Femur (tissue), 1 donor: ENCODE data around the gene INPP4A.

ENCODE experiments used
- DNase-seq: peaks from one replicate; pipeline ENCODE4 v3.0.0-alpha.2; 2017

The INPP4A gene

DNA sequence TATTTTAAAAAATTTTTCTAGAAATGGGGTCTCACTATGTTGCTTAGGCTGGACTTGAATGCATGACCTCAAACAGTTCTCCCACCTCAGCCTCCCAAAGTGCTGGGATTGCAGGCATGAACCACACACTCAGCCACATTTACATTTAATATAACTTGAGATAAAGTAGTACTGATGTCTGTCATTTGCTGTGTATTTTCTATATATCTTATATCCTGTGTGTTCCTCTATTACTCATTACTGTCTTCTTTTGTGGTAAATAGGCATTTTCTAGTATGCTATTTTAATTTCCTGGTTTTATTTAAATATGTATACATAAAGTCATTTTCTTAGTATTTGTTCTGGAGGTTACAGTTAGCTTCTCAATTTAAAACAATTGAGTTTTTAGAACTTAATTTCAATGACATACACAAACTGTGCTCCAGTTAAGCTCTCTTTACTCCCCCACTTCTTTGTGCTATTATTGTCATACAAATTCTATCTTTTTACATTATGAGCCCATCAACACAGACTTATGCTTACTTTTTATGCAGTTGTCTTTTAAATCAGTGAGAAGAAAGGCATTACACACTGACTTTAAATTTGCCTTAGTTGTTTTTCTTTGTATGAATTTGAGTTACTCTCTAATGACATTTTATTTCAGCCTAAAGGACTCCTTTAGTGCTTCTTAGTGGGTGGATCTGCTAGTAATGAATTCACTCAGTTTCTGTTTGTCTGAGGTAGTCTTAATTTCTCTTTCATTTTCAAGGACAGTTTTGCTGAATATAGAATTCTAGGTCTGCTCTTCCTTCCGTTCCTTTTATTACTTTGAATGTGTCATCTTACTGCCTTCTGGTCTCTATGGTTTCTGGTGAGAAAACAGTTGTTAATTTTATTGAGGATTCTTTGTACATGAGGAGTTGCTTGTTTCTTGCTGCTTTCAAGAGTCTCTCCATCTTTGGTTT, 6.2 kb upstream of the INPP4A start:
- no peak for DNase-seq

DNA sequence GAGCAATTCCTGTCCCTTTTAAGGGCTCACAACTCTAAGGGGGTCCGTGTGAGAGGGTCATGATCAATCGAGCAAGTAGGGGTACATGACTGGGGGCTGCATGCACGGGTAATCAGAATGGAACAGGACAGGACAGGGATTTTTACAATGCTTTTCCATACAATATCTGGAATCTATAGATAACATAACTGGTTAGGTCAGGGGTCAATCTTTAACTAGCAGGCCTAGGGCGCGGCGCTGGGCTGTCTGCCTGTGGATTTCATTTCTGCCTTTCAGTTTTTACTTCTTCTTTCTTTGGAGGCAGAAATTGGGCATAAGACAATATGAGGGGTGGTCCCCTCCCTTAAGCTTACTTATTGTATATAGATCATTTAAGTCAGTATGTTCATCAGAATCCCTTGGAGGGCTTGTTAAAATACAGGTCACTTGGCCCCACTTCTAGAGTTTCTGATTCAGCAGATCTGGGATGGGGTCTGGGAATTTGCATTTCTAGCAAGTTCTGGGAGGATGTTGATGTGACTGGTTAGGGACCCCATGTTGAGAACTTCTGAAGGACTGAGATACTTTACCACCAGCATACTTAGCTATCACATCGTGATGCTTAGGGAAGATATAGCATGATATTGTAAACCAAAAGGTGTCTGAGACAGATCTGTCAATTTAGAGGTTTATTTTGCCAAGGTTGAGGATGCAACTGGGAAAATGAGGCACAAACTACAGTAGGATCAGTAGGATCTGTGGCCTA, 2.8 kb upstream of the INPP4A start:
- DNase-seq, result no peak

DNA sequence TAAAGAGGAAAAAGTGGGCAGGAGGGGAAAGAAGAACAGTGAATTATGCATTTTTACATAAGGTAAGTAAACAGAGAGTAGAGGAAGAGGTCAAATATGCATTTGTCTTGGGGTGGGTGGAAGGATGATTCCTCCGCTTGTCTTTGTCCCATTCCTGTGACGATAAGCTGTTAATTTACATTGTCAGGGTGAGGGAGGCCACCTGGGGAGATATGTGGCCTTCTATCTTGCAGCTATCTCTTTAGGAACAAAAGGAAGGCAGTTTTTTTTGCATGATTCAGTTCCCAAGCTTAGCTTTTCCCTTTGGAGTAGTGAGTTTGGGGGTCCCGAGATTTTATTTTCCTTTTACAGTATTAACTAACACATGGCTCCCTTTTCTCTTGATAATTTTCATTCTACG, 2.2 kb upstream of the INPP4A start:
- DNase-seq, result no peak

DNA sequence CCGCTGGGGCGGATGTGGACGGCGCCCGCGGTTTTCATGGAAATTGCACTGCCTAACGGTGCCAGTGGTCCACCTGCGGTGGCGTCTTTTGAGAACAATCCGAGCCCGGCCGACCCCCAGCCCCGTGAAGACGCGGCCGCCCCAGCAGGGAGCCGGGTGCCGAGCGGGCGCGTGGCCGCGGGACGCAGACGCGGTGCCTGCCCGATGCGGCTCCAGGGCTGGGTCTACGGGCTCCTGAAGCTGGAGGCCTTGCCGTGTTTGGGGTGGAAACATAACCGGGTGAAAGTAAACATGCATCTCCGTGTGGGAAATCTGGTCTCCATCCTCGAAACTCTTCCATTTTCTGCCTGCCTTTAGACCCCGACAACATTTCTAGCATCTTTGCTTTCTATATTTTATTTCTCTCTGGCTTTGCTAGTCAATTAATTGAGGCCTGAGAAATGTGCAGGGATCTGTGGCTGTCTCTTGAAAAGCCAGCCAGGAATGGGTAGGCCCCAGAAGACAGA, 572 bp downstream of the INPP4A start:
- DNase-seq, result no peak

DNA sequence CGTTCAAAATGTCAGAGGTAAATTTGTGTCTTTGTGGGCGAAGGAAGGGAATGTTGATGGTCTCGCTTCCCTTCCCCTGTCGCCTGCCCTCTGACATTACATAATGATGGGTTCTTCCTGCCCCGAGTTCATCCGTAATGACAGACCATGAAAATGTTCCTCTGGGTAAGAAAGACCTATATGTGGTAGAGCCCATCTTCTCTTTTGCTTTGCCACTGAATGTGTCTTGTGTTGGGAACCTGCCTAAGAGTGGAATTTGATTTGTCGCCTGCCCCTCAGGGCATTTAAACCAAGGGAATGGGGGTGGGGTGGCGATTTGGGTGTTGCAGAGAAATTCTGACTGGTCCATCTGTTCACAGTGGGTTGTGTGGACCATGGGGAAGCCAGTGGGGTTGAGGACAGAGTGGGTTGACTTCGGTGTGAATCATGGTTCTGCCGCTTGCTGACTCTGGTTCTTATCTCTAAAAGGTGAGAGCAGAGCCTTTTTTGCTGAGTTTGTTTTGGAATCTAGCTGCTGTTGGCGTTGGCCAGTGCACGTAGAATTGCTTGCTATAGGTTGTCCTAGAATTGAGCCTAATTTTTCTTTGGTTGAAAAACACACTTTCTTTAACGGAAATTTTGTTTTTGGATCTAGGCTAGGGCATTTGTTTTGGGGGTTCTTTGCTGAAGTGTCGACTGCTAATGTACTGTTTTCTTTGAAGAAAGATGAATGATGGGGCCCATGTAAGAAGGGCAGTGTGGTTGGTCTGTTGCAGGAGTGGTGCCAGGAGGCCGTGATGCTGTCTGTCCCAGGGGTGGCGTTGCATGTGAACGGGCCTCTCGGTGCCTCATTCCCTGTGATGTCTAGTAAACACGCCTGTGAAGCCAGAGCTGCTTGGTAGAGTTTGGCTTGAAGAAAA, 1.3 kb downstream of the INPP4A start:
- DNase-seq, result no peak

DNA sequence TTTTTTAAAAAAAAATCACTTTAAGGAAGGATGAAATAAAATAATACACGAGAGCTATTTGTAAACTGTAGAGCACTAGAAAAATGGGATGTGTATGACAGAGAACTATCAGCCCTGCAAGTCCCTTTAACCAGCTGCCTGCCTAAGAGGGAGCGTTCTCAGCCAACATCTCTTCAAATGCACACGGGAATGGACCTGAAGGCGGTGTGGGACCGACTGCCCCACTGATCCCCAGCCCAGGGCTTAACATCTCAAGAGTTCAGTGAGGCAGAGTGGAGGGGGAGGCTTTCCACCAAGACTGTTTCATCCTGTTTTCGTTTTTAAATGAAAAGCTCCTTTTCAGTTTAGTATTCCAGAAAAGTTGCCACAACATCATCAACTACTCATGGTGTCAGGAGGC, 2.2 kb downstream of the INPP4A start:
- DNase-seq, result no peak

DNA sequence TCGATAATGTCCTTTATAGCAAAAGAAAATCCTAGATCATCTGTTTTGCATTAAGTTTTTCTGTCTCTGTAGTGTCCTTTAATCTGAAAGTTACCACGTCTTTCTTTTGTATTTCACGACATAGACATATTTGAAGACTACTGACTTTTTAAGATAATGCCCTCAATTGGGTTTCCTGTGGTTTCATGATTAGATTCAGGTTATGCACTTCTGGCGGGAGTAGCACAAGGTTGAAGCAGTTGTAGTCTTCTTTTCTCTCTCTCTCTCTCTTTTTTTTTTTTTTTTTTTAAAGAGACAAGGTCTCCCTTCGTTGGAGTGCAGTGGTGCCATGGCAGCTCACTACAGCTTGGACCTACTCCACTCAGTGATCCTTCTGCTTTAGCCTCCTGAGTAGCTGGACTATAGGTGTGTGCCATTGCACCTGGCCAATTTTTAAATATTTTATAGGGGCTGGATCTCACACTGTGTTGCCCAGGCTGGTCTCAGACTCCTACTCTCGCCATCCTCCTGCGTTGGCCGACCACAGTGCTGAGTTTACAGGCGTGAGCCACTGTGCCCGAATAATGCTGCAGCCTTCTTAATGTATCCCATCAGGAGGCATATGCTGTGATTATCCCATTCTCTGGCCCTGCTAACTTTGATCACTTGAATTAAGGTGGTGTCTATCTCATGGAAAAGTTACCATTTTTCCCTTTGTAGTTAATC, 3.9 kb downstream of the INPP4A start:
- DNase-seq, result no peak

DNA sequence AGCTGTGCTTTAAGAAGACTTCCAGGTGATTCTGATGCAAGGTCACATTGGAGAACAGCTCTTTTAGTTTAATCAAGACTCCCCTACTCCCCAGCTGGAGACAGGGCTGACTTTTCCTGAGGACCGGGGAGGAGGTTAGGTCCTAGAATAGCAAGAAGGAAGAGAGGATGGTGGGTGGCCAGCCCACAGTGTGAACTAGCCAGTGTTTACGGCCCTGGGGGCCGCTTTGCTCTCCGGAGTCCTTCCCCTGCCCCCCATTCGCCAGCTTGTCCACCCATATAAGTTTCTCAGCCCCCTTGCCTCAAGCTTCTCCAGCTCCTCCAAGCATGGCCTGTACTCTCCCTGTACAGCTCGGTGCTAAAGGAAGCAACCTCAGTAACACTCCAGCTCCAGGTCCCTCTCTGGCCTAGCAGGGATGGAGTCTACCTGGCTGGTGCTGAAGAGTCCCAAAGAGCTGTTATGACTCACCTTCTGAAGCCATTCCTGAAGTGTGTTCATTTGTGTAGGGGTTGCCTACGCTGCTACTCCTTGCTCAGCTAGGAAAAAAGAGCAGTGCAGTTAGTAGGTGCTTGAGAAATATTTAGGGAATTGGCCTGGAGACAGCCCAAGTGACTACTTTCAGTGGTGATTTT, 7.9 kb downstream of the INPP4A start:
- DNase-seq, result no peak

DNA sequence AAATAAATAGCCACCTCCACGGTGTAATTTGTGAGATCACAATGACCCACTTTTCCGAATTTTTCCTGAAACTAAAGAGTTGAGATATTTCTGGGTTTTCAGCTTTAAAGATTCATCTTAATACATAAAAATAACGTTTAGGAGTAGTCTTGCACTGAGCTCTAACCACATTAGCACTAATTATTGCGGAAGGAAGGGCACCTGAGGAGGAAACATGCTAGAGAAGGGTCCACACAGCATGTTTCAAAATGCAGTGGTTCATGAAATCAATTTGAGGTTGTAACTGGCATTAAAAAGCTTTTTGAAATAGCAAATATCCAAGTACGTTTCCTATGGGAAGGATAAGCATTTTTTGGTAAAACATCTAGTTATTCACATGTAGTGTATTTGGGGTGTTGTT, 8.4 kb downstream of the INPP4A start:
- no peak for DNase-seq

DNA sequence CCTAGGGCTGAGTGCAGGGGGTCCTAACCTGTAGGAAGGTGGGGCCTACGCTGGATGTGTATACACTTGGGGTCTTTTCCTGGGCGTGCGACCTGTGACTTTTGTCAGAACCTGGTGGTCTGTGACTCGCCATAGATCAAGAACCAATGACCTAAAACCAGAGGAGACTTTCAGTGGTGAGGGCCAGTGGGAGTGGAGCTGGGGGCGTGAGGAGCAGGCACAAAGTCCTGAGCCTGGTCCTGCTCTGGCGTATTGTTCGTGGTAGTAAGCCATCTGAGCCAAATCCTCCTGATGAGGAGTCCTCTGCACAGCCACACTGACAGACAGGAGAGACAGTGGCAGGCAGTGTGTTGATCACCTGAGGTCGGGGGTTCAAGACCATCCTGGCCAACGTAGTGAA, 8.9 kb downstream of the INPP4A start:
- no peak for DNase-seq

DNA sequence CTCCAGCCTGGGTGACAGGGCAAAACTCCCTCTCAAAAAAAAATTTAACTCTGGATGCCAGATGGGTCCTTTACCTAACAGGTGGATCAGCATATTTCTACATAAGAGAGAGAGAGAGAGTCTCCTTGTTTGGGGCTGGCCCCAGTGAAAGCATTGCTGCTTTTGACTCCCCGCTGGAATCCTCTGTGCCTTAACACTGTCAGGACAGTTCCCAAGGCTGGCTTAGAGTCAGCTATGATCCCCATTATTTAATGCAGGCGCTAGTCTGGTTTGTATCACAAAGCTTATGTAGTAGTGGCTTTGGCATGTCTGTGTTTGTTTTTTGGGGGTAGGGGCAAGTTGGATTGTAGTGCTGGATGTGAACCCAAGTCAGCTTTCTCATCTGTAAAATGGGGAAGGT, 9.4 kb downstream of the INPP4A start:
- no peak for DNase-seq

DNA sequence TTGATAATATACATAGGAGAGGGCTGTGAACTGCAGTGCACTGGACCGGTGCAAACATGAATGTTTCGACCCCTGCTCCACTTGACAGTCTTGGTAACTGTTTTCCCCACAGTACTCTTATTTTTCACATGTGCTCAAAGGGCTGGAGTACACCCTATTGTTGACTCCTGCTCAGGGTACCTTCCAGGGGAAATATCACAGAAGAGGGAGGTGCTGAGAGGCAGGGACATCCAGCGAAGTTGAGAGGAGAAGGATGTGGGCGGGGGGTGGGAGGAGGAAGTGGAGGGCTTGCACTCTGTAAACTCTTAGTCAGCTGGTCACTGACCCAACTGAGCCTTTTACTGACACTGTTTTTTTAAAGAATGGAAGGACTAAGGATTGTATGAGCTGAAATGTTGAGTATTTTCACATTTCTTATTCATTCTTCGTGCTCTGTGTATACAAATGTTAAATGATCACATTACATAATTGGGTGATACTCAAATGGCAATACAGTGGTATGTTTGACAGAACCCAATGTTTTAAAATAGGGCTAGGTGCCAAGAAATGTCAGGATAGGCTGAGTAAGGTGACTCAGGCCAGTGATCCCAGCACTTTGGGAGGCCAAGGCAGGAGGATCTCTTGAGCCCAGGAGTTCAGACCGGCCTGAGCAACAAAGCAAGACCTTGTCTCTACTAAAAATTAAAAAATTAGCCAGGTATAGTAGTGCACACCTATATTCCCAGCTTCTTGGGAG, 10.0 kb downstream of the INPP4A start:
- no peak for DNase-seq

DNA sequence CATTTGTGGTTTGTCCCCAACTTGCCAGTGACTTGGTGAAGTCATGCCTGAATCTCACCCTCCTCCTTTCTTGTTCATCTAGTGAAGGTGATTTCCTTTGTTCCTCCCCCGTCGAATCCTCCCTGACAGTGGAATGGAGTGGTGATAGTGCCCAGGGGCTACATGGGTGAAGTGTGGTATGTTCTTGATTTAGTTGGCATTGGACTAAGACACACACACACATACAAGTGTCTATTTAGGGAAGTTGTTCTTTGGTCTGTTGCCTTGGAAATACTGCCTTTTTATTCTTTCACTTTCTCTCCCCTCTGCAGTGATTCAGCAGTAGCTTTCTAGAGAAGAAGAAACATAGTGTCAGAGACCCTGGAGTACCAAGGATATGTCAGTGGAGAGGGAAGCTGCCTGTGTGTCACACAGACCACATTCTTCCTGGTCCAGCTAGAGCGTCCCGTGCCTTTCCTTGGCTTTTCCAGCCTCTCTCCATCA, 10.9 kb downstream of the INPP4A start:
- no peak for DNase-seq

DNA sequence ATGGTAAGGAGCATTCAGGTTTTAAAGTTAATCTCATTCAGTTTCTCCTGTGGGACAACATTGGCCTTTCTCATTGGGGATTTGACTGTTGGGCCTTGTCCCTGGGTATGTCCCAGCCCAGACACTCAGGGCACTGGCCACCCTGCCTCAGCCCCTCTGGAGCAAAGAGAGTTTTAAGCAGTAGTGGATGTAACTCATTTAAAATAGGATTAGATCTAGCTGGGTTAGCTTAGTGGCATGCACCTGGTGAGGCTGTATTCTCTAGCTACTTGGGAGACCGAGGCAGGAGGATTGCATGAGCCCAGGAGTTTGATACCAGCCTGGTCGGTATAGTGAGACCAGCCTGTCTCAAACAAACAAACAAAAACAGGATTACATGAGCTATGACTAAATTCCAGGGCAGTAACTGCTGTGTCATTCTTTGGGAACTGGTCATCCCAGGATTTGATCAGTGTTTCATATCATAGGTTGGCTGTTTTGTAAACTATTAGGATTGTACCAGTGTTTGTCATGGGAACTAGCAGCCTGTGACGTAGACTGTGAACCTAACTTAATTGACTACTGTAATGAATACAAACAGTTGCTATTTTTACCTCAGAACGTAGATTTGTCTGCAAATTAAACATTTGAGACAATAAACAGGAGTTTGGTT, 12.5 kb downstream of the INPP4A start:
- DNase-seq, result no peak

DNA sequence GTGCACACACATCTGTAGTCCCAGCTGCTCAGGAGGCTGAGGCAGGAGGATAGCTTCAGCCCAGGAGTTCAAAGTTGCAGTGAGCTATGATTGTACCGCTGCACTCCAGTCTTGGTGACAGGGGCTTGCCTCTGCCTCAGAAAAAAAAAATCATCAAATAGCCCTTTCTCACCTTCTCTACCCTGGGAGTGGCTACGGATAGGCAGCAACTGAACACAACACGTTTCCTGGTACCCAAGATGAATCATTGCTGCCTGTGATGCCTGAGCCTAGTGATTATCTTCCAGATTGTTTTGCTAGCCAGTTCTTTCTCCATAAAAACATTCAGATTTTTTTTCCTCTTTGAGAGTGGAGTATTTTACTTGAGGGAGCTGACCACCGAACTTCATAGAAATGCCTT, 13.5 kb downstream of the INPP4A start:
- DNase-seq, result no peak

DNA sequence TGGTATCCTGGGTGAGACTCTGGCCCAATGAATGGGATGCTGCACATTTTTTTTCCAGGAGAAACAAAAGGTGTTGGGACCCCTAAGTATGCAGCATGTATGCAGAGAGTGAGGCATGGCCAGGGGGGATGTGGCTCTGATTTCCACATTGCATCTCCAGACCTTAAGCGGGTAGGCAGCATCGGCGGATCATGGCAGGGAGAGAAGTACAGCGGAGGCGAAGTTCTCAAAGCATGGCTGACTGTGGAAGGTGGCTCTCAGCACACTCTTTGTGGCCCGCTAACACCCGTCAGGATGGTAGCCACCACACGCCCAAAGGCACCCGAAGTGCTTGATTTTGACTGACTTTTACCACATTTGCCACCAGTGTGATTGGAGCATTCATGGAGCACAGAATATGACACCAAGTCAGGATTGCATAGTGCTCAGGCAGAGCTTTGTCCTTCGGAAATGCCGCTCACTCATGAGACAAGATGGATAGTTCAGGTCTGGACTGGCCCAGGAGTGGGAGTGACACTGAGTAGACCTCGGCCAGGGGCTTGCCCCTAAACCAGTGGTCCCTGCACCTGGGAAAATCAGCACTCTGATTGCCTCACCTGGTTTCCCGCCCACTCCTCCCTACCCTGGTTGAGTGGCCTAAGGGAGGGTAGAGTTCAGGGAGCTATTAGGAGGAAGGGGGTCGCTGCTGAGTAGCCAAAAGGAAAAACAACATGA, 14.2 kb downstream of the INPP4A start:
- no peak for DNase-seq

DNA sequence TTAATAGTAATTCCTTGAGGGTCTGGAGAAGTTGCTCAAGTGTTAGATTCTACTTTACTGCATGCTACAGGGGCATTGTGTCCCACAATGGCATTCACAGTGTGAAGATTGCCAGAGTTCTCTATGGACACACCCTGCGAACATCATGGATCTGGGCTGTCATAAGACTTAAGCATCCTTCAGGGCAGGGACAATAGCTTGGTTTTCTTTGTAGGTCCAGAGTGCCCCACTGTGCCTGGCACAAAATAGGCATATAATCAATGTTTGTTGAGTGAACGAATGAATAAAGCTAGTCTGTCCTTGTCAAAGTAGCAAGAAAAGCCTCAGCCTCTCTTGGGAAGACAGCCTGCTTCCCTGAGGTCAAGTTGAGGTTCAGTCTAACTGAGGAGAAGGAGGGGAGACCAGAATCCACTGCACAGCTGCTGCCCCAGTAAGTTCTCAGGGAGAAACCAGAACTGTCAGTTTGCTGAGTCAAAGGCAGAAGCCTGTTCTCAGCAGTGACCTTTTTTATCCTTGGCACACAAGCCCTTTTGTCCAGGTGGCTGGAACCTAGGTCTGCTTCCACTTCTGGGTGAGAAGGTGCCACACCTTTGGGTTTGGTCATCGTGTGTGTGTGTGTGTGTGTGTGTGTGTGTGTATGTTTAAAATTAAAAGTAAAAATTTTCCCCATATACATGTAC, 15.0 kb downstream of the INPP4A start:
- DNase-seq, result no peak

DNA sequence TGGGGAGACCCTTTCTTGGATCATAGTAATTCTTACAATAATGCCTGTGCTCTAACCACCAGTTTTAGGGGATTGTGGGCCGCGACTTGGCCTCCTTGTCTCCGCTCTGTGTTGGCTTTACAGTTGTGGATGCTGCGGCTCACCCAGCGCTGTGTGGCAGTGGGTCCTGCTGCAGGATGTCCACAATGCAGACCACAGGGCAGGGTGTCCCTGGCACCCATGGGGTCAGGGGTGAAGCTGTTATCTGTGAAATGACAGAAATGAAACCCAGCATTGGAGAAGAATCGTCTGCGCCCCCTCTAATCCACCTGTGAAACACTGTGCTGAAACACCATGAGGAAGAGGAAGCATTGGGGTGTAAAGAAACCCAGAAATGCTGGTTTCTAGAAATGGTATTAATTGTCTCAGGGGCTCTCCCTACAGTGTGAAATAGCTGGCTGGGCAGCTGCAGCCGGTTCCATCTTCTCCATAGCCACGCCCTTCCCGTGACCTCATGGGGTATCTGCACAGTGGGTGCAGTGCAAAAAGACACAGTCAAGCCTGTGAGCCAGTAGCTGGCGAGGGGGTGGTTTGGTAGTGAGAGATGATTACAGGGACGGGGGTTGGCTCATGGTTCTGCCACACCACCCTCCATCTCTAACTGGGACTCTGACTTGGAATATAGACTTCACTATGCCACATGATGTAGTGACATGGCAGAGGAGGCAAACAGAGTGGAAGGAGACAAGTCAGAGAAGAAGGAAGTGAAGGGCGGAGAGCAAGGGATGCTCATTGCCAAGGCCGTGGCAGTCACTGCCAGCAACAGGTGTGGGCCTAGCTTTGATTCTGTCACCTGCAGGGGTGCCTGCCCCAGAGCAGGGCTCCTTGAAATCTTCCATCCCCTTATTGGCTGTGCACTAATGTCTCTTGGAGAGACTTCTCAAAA, 16.2 kb downstream of the INPP4A start:
- DNase-seq, result no peak
